Activated naive CD8-positive, alpha-beta T cell (primary cell): Measurements from ENCODE around the gene INPP5D.

Experiments used
- H3K27ac Mint-ChIP-seq: one replicate; pipeline ENCODE4 v1.8.0; 2021; ENCODE audit warnings: mixed read lengths
- H3K27me3 Mint-ChIP-seq: one replicate; pipeline ENCODE4 v1.8.0; 2021; ENCODE audit warnings: mixed read lengths
- H3K36me3 Mint-ChIP-seq: one replicate; pipeline ENCODE4 v1.8.0; 2021; ENCODE audit warnings: mixed read lengths
- H3K4me1 Mint-ChIP-seq: one replicate; pipeline ENCODE4 v1.8.0; 2021; ENCODE audit warnings: low read depth, mixed read lengths
- H3K4me3 Mint-ChIP-seq: one replicate; pipeline ENCODE4 v1.8.0; 2021; ENCODE audit warnings: mild to moderate bottlenecking, mixed read lengths
- H3K9me3 Mint-ChIP-seq: one replicate; pipeline ENCODE4 v1.8.0; 2021; ENCODE audit warnings: low read depth, mixed read lengths

Gene INPP5D

DNA sequence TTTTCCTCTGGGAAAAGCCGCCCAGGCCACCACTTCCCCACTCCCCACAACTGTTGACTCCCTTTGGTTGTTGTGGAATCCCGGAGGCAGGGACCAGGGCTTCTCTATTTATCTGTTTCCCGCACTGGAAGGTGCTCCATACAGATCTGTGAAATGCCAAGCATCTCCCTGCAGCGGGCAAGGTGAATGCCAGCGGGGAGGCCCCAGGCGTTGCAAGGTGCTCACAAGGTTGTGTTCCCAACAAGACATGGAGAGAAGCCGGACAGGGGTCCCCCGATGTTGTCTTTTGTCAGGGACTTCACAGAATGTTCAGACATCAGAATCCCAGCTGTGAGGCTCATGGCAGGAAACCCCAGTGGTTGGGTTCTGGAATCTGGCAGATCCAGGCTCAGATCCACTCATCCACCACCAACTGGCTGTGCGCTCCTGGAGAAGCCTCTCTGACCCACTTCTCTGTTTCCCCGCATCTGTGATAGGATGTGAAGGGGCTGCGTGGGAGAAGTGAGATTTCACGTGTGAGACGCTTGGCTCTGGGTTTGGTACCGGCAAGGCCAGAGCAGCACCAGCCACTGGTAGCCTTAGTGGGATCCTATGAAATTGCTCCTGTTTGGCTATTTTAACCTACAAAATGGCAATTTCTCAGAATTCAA is 36.3 kb upstream of the INPP5D start:
- Mint-ChIP-seq H3K4me1 (no peaks in the 10 kb centered on the region), H3K9me3 (no peaks in the 10 kb centered on the region), H3K36me3 (no peaks in the 10 kb centered on the region), H3K4me3 (no peak overlapping the region), H3K27me3 (no peaks in the 10 kb centered on the region), H3K27ac (no peak overlapping the region)

DNA sequence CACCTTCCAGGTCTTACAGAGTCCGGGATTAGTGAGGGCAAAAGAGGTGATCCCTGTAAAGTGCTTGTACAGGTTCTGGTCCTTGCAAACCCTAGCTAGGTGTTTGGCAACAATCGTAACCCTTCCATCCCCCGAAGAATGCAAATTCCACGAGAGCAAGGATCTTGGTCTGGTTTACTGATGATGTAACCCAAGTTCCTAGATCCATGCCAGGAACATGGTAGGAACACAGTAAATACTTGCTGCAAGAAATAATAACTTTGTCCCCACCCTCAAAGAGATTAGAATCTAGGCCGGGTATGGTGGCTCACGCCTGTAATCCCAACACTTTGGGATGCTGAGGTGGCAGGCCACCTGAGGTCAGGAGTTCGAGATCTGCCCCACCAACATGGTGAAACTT is 34.4 kb upstream of the INPP5D start:
- no peak overlapping the region for H3K4me3 Mint-ChIP-seq
- H3K27me3 Mint-ChIP-seq, result no peaks in the 10 kb centered on the region
- H3K27ac Mint-ChIP-seq, result no peak overlapping the region
- peaks cover 2% of the 10 kb centered on the region for H3K4me1 Mint-ChIP-seq
- no peaks in the 10 kb centered on the region for H3K36me3 Mint-ChIP-seq
- H3K9me3 Mint-ChIP-seq, result no peaks in the 10 kb centered on the region

DNA sequence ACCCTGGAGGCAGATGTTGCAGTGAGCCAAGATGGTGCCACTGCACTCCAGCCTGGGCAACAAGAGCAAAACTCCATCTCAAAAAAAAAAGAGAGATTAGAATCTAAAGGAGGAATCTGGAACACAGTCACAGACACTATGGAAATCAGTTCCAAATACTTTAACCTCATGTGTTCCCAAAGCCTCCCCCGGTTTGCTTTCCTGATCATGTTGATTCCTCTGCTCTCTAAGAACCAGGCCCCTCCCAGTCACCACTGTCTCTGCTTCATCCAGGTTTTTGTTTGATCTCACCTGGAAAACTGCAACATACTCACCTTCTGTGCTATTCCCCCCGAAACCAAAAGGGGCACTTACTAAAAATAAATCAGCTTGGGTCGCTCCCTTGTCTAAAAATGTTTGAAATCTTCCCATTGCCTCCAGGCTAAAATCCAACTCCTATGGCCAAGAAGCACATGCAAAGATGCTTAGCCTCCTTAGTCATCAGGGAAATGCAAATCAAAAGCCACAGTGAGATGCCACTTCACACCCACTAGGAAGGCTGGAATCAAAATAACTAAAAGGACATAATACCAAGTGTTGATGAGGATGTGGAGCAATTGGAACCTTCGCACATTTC is 33.8 kb upstream of the INPP5D start:
- no peak overlapping the region for H3K4me3 Mint-ChIP-seq
- H3K9me3 Mint-ChIP-seq, result no peaks in the 10 kb centered on the region
- H3K36me3 Mint-ChIP-seq, result no peaks in the 10 kb centered on the region
- no peaks in the 10 kb centered on the region for H3K27me3 Mint-ChIP-seq
- H3K27ac Mint-ChIP-seq, result no peak overlapping the region
- H3K4me1 Mint-ChIP-seq, result peaks cover 2% of the 10 kb centered on the region

DNA sequence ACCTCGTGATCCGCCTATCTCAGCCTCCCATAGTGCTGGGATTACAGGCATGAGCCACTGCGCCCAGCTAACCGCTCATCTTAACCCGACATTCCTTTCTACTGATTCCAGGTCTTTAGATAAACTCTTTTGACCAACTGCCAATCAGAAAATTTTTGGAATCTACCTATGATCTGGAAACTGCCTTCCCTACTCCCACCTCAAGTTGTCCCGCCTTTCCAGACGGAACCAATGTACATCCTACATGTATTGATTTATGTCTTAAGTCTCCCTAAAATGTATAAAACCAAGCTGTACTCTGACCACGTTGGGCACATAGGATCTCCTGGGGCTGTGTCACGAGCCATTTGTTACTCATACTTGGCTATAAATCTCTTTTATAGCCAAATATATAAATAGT is 30.8 kb upstream of the INPP5D start:
- H3K27ac Mint-ChIP-seq, result no peak overlapping the region

DNA sequence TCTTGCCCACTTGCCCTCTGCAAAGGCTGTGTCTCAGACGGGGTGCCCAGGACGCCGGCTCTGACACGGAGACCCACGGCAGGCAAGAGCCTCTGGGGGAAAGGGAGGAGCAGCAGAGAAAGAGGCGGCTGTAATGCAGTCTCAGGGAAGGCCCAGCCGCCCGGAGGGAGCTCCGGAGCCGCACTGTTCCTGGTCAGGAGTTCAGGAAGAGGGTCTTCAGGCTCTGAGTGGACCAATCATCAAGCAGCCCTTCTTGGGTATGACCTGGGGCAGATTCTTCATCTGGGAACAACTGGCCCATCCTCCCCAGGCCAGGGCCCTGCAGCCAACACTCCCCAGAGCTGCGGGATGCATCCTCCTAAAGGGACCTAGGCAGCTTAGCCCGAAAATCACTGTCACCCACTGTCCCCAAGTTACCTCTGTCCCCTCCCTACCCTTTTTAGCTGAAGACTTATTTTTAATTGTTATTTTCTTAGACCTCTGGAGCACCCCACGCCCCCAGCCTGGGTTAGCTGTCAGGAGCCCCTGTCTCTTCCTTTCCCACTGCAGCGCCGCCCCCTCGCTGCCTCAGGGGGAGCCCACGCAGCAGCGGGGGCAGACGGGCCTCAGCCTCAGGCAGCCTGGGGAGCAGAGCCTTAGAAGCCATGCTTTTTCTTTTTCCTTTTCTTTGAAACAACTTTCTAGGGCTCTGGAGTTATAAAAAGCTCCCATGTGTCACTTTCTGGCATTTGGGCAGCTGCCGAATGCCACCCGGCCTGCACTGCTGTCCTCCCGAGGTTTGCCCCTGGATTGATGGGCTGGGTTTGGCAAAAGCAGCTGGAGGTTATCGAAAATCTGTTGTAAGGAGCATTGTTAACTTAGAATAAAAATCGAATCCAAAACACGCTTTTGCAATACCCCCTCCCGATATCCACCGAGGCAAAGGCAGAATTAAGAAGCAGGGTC is 28.3 kb upstream of the INPP5D start:
- H3K4me3 Mint-ChIP-seq, result no peak overlapping the region
- no peaks in the 10 kb centered on the region for H3K9me3 Mint-ChIP-seq
- no peak overlapping the region for H3K27ac Mint-ChIP-seq
- peaks cover 2% of the 10 kb centered on the region for H3K4me1 Mint-ChIP-seq
- H3K36me3 Mint-ChIP-seq, result no peaks in the 10 kb centered on the region
- no peaks in the 10 kb centered on the region for H3K27me3 Mint-ChIP-seq

More for the DNA sequence above, 30.8 kb upstream of the INPP5D start:
- no peaks in the 10 kb centered on the region for H3K36me3 Mint-ChIP-seq
- no peaks in the 10 kb centered on the region for H3K27me3 Mint-ChIP-seq
- no peaks in the 10 kb centered on the region for H3K9me3 Mint-ChIP-seq
- H3K4me3 Mint-ChIP-seq, result no peak overlapping the region
- H3K4me1 Mint-ChIP-seq, result peaks cover 2% of the 10 kb centered on the region

DNA sequence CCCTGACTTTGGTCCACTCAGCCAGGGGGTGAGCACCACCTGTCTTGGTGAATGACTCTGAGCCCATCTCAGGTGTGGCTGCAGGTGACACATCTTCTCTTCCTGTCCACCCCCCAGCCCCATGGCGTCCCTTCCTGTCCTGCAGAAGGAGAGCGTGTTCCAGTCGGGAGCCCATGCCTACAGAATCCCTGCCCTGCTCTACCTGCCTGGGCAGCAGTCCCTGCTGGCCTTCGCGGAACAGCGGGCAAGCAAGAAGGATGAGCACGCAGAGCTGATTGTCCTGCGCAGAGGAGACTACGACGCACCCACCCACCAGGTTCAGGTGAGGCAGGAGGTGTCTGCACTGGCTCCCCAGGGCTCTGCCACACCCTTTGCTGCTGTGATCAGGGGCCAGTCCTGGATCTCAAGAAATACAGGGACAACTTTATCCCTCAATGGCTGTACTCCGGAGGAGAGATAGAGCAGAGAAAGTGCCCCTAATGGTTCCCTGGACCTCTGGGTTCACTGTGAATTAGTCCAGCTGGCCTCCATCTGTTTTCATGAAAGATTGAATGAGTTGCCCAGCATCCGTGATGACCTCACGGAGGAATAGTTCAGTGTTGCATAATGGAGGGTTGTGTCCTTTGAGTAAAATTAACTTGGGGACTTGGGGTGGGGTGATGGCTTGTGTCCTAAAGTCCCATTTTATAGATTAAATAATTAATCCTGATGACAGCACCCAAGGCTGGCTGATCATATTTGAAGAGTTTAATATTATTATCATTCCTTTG is 27.4 kb upstream of the INPP5D start, which contains the start of gene NEU2:
TSS of gene NEU2 (plus strand) at position 122 of the 770 bp plus-strand sequence. CDS start at position 122, 0 bp downstream.
- H3K4me1 Mint-ChIP-seq, result peaks cover 2% of the 10 kb centered on the region
- no peaks in the 10 kb centered on the region for H3K36me3 Mint-ChIP-seq
- no peak within 1 kb of the TSS for H3K4me3 Mint-ChIP-seq
- no peaks in the 10 kb centered on the region for H3K9me3 Mint-ChIP-seq
- no peak within 1 kb of the TSS for H3K27ac Mint-ChIP-seq
- H3K27me3 Mint-ChIP-seq, result no peaks in the 10 kb centered on the region

DNA sequence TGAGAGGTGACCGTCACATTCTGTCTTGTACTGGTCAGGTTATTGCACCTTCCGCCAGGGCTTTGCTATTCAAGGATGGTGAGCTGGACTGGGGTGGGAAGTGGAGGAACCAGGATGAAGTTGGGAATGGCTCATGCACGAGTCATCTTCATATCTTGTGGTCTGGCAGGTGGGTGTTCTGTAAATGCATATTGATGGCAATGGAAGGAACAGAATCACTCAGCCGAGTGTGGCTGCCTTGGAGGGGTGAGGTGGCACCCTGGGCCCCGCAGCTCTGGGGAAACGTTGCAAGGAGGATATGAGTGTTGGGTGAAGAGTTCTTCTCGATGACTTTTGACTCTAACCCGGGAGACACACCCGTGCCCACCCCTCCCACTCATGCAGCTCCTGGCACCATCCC is 26.5 kb upstream of the INPP5D start:
- Mint-ChIP-seq H3K36me3 (no peaks in the 10 kb centered on the region), H3K27me3 (no peaks in the 10 kb centered on the region), H3K27ac (no peak overlapping the region), H3K9me3 (no peaks in the 10 kb centered on the region), H3K4me1 (peaks cover 2% of the 10 kb centered on the region), H3K4me3 (no peak overlapping the region)

DNA sequence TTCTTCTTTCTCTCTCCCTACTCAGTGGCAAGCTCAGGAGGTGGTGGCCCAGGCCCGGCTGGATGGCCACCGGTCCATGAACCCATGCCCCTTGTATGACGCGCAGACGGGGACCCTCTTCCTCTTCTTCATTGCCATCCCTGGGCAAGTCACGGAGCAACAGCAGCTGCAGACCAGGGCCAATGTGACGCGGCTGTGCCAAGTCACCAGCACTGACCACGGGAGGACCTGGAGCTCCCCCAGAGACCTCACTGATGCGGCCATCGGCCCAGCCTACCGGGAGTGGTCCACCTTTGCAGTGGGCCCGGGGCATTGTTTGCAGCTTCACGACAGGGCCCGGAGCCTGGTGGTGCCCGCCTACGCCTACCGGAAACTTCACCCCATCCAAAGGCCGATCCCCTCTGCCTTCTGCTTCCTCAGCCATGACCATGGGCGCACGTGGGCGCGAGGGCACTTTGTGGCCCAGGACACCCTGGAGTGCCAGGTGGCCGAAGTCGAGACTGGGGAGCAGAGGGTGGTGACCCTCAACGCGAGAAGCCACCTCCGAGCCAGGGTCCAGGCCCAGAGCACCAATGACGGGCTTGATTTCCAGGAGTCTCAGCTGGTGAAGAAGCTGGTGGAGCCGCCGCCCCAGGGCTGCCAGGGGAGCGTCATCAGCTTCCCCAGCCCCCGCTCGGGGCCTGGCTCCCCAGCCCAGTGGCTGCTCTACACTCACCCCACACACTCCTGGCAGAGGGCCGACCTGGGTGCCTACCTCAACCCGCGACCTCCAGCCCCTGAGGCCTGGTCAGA is 25.9 kb upstream of the INPP5D start:
- Mint-ChIP-seq H3K9me3 (no peaks in the 10 kb centered on the region), H3K4me1 (peaks cover 2% of the 10 kb centered on the region), H3K36me3 (no peaks in the 10 kb centered on the region)

DNA sequence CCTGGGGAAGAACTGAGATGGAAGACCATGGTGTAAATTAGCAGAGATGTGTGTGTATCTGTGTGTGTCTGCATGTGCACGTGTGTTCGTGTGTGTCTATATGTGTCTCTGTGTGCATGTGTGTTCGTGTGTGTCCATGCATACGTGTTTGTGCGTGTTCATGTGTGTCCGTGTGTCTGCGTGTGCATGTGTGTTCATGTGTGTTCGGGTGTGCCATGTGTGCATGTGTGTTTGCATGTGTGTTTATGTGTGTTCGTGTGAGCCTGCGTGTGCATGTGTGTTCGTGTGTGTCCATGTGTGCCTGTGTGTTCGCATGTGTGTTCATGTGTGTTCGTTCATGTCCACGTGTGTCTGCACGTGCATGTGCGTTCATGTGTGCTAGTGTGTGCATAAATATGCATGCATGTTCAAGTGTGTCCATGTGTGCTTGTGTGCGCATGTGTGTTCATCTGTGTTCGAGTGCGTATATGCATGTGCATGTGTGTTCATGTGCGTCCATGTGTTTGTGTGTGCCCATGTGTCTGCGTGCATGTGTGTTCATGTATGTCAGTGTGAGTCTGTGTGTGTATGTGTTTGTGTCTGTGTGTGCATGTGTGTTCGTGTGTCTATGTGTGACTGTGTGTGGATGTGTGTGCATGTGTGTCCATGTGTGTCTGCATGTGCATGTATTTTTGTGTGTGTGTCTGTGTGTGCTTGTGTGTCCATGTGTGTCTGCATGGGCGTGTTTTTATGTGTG is 24.5 kb upstream of the INPP5D start:
- Mint-ChIP-seq H3K27ac (no peak overlapping the region), H3K4me1 (no peaks in the 10 kb centered on the region), H3K27me3 (no peaks in the 10 kb centered on the region), H3K4me3 (no peak overlapping the region), H3K36me3 (no peaks in the 10 kb centered on the region), H3K9me3 (no peaks in the 10 kb centered on the region)

More for the DNA sequence above, 25.9 kb upstream of the INPP5D start:
- Mint-ChIP-seq H3K4me3 (no peak overlapping the region), H3K27ac (no peak overlapping the region), H3K27me3 (no peaks in the 10 kb centered on the region)

DNA sequence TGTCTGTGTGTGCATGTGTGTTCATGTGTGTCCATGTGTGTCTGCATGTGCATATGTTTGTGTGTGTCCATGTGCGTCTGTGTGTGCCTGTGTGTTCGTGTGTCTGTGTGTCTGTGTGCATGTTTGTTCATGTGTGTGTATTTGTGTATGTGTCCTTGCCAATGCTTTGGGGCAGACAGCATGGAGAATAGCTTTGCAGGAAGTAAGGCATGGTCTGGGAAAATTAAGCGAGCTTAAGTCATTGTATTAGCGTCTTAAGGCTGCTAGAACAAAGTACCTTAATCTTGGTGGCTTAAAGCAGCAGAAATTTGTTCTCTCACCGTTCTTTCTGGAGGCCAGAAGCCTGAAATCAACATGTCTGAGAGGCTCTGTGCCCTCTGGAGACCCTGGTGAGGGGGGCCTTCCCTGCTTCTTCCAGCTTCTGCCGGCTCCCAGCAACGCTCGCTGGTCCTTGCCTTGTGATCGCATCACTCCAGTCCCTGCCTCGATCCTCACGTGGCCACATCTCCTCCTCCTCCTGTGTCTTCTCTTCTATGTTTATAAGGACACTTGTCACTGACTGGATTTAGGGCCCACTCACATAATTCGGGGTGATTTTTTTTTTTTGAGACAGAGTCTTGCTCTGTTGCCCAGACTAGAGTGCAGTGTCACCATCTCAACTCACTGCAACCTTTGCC is 23.8 kb upstream of the INPP5D start:
- H3K36me3 Mint-ChIP-seq, result no peaks in the 10 kb centered on the region
- H3K4me3 Mint-ChIP-seq, result no peak overlapping the region
- no peaks in the 10 kb centered on the region for H3K27me3 Mint-ChIP-seq
- H3K9me3 Mint-ChIP-seq, result no peaks in the 10 kb centered on the region
- no peaks in the 10 kb centered on the region for H3K4me1 Mint-ChIP-seq
- H3K27ac Mint-ChIP-seq, result no peak overlapping the region

DNA sequence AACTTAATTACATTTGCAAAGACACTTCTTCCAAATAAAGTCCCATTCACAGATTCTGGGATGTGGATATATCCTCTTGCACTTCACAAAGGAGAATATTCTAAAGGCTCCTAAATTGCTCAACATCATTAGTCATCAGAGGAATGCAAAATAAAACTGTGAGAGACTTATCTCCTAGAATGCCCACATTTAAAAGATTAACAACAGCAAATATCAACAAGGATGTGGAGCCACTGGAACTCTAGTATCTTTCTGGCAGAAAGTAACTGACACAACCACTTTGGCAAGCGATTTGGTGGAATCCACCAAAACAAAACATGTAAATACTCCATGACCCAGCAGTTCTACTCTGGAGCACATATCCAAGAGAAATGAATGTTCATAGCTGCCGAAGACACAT is 23.1 kb upstream of the INPP5D start:
- H3K36me3 Mint-ChIP-seq, result no peaks in the 10 kb centered on the region
- H3K27ac Mint-ChIP-seq, result no peak overlapping the region
- H3K27me3 Mint-ChIP-seq, result no peaks in the 10 kb centered on the region
- H3K4me3 Mint-ChIP-seq, result no peak overlapping the region
- no peaks in the 10 kb centered on the region for H3K4me1 Mint-ChIP-seq
- H3K9me3 Mint-ChIP-seq, result no peaks in the 10 kb centered on the region

DNA sequence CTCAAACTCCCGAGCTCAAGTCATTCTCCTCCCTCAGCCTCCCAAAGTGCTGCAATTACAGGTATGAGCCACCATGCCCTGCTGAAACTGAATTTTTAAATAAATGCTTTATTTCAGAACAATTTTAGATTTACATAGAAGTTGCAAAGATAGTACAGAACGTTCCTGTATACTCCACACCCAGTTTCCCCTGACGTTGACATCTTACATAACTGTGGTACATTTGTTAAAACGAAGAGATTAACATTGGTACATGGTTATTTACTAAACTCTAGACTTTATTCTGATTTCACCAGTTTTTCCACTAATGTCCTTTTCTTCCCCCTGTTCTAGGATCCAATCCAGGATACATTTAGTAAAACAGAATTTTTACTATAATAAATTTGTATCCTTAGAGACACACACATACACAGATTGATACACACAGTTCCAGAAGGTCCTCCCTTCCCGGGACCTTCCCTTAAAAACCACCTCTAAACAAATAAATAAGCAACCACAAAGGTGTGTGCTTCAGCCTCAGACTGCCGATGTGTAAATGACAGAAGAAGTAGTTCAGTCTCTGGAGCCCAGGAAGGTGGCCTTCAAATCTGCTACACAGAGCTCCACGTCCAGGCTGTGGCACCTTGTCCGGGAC is 20.8 kb upstream of the INPP5D start:
- H3K27ac Mint-ChIP-seq, result no peak overlapping the region
- H3K27me3 Mint-ChIP-seq, result no peaks in the 10 kb centered on the region
- H3K9me3 Mint-ChIP-seq, result no peaks in the 10 kb centered on the region
- no peaks in the 10 kb centered on the region for H3K36me3 Mint-ChIP-seq
- no peak overlapping the region for H3K4me3 Mint-ChIP-seq
- H3K4me1 Mint-ChIP-seq, result no peaks in the 10 kb centered on the region
